ENCODE results near the gene MCM9. TPM values are rescaled to one million over a fixed set of nuclear protein-coding genes. Genes with fewer than 3 reads are reported as not detected.

The MCM9 gene
- total RNA-seq, 1 donor: 11.4 TPM

- TF ChIP-seq CTCF (IDR thresholded peaks at IDR 0.05; ENCODE audit: insufficient read depth, low read length): no peak
- no peak for DNase-seq (ENCODE audit: low read depth)
Observed at GRCh38 chr6:118971682-118972081, 36.7 kb upstream of the MCM9 start.

DNA sequence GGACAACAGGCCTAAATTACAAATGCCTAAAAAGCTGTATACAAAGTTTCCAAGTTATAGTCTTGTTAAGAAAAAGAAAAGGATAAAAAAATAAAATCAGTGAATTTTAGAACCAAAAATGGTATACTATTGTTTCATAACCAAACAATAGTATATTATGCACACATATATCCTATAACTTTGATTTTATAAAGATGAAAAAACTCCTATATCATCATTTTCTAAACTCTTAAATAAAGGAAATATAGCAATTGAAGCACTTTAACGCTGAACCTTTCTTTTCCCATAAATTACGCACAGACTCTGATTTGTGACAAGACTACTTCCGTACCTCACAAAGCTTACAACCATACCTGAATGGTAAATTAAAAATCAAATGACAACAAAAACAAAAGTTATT, 35.9 kb upstream of the MCM9 start:
- H3K4me3 ChIP-seq (ENCODE audit: low read depth, low read length): no peak overlapping the region
- TF ChIP-seq CTCF (IDR thresholded peaks at IDR 0.05; ENCODE audit: insufficient read depth, low read length): no peak
- no peak for DNase-seq (ENCODE audit: low read depth)

More at GRCh38 chr6:118971682-118972081, 36.7 kb upstream of the MCM9 start:
- no peak overlapping the region for H3K4me3 ChIP-seq (ENCODE audit: low read depth, low read length)

DNA sequence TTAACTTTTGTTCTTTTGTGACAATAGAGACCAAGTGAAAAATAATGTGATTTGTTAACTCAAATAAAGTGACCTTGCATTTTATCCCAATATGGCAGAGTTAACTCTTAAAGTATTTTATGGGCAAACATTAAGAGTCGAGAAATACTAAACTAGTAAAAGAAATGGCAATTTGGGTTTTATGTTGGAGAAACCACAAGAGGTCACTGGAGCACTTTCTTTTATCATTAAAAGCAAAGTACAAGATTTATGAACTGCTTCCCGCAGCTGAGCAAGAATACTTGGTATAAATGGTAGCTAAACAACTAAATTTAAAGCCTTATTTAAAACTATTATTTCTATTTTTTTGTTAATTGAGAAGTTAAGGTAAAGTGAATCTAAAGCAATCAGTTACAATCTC, 33.5 kb upstream of the MCM9 start:
- peak; percentile 32 for TF ChIP-seq CTCF (IDR thresholded peaks at IDR 0.05; ENCODE audit: insufficient read depth, low read length)
- no peak overlapping the region for H3K4me3 ChIP-seq (ENCODE audit: low read depth, low read length)
- peak; percentile 65 for DNase-seq (ENCODE audit: low read depth)

DNA sequence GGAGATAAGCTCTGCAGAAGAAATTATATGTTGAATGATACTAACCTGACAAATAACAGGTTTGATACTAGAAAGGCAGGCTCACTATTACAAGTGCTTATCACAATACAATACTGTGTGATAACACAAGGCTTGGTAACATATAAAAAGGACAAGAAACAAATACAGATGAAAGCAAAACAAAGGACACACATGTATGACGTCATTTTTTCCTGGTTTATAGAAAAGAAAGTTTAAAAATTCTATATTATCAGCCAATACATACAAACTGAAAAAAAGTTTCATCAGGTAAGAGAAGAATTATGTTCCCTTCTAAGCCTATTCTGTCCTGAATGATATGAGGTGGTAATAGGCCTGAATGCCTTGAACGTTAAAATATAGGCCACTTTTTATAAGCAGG, 32.3 kb upstream of the MCM9 start:
- TF ChIP-seq CTCF (IDR thresholded peaks at IDR 0.05; ENCODE audit: insufficient read depth, low read length): no peak
- no peak for DNase-seq (ENCODE audit: low read depth)
- H3K4me3 ChIP-seq (ENCODE audit: low read depth, low read length): no peak overlapping the region

DNA sequence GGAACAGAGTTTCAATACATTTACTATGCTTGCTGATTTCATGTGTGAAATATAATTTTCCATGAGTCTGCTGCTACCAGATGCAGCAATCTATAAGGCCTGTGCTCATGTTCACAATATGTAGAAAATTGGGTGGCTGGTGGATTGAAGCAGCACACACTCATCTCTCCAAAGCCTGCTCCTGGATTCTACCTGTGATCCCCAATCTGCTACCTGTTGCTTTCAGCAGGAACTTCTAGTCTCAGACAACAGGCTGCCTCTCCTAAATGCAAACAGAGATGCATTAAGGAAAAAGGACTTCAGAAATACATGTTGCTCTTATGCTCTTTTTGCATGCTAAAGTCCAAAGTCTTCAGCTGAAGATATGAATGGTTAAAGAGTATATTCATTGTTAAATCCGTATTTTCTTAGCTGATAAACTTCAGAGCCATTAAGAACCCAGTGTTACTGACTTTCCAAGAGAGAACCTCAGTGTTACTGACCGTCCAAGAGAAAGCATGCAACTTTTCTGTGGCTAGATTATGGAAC, 30.9 kb upstream of the MCM9 start:
- H3K4me3 ChIP-seq (ENCODE audit: low read depth, low read length): no peak overlapping the region
- no peak for DNase-seq (ENCODE audit: low read depth)
- no peak for TF ChIP-seq CTCF (IDR thresholded peaks at IDR 0.05; ENCODE audit: insufficient read depth, low read length)

- TF ChIP-seq CTCF (IDR thresholded peaks at IDR 0.05; ENCODE audit: insufficient read depth, low read length): no peak
- no peak overlapping the region for H3K4me3 ChIP-seq (ENCODE audit: low read depth, low read length)
- no peak for DNase-seq (ENCODE audit: low read depth)
Observed at GRCh38 chr6:118965371-118965770, 30.4 kb upstream of the MCM9 start.

GRCh38 chr6:118963003-118963402, 28.0 kb upstream of the MCM9 start:
- TF ChIP-seq CTCF (IDR thresholded peaks at IDR 0.05; ENCODE audit: insufficient read depth, low read length): peak; percentile 35
- DNase-seq (ENCODE audit: low read depth): peak; percentile 41

More at GRCh38 chr6:118963003-118963402, 28.0 kb upstream of the MCM9 start:
- no peak overlapping the region for H3K4me3 ChIP-seq (ENCODE audit: low read depth, low read length)
